ENCODE results near the gene CELF2.

The CELF2 gene

GRCh38 chr10:11373717-11374171, 356.1 kb downstream of the CELF2 start:
- no peak for DNase-seq

DNA sequence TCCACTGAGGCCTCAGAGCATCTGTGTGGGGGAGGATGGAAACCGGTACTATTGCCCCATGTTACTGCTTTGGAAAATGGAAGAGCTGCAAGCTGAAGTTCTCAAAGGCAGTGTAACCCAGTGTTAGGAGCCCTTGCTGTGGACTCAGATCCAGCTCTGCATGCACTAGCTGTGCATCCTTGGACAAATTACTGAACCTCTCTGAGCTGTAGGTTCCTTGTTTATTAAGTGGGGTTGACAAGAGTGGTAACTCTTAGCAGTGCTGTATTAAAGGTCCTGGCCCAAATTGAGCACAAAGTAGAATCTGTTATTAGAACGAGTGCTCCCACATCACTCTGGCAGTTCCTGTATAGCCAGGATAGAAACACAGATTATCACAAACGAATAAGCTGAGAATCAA, 359.6 kb downstream of the CELF2 start:
- DNase-seq, result no peak

- DNase-seq, result no peak
These were observed 361.2 kb downstream of the CELF2 start for GRCh38 chr10:11378835-11379234.

DNA sequence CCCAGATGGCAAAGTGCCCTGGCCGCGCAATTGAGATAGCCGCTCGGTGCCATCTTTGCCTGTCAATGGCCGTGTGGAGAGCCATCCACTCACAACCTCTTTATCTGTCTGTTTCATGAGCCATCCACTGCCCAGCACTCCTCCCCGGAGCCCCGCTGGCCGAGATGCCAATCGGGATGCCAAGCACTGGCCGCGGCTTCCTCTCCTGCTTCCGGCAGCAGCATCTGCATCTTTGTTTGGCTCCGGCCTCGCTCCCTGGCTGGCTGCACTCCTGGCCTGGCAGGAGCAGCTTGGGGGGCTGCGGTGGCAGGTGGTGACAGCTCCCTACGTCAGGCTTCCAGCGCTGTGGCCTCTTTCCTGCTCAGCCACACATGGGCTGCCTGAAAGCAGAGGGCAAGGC, 362.1 kb downstream of the CELF2 start:
- no peak for DNase-seq

- DNase-seq, result peak; percentile 5
These were observed 363.4 kb downstream of the CELF2 start for GRCh38 chr10:11381023-11381422.

DNA sequence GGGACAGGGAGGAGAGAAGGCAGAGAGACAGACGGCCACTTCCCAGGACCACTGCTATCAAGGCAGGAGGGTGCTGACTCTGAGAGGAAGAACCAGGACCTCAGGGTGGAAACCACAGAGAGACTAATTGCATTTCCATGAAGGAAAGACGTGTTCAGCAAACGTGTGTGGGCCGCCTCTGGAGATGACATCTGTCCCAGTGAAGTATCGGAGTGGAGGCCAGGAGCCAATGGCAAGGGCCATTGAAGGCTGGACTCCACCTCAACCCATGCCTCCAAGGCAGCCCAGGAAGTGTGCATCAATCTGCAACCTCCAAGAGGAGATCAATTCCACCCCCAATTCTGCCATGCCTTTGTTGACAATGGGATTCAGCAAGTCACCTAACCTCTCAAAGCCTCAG, 363.8 kb downstream of the CELF2 start:
- no peak for DNase-seq

- no peak for DNase-seq
These were observed 364.5 kb downstream of the CELF2 start for GRCh38 chr10:11382187-11382586.

GRCh38 chr10:11386044-11386443, 368.4 kb downstream of the CELF2 start:
- DNase-seq, result no peak

All from HCEC 1CT (cell line).